Stimulated activated CD4-positive, alpha-beta T cell treated with anti-CD3 and anti-CD28 coated beads, Interleukin-4, amount 100 ng/mL, for 1 hour (primary cell): ENCODE measurements around the gene SYK.

Experiments
- DNase-seq: peaks from one replicate; pipeline ENCODE4 v3.0.0-alpha.2; 2020

The SYK gene

GRCh38 chr9:90854637-90855175 is 53.1 kb downstream of the SYK start:
- DNase-seq: no peak

GRCh38 chr9:90855208-90855902 is 53.7 kb downstream of the SYK start:
- DNase-seq: no peak

GRCh38 chr9:90857091-90857490 is 55.5 kb downstream of the SYK start:
- DNase-seq: no peak

GRCh38 chr9:90857855-90858254 is 56.2 kb downstream of the SYK start:
- no peak for DNase-seq

GRCh38 chr9:90858457-90858901 is 56.9 kb downstream of the SYK start:
- no peak for DNase-seq

GRCh38 chr9:90860382-90860781 is 58.8 kb downstream of the SYK start:
- no peak for DNase-seq

GRCh38 chr9:90860826-90861225 is 59.2 kb downstream of the SYK start:
- DNase-seq: no peak

GRCh38 chr9:90861380-90861779 is 59.8 kb downstream of the SYK start:
- no peak for DNase-seq

- DNase-seq: no peak
Measured at GRCh38 chr9:90861826-90862740, 60.5 kb downstream of the SYK start.

- no peak for DNase-seq
Measured at GRCh38 chr9:90864779-90865178, 63.2 kb downstream of the SYK start.

- DNase-seq: no peak
Measured at GRCh38 chr9:90867101-90867500, 65.5 kb downstream of the SYK start.

GRCh38 chr9:90868555-90868954 is 66.9 kb downstream of the SYK start:
- no peak for DNase-seq

GRCh38 chr9:90869361-90869760 is 67.7 kb downstream of the SYK start:
- DNase-seq: no peak

GRCh38 chr9:90870621-90871326 is 69.2 kb downstream of the SYK start:
- peak; percentile 25 for DNase-seq

- no peak for DNase-seq
Measured at GRCh38 chr9:90871327-90871935, 69.8 kb downstream of the SYK start.

GRCh38 chr9:90872835-90873294 is 71.2 kb downstream of the SYK start:
- DNase-seq: no peak

- no peak for DNase-seq
Measured at GRCh38 chr9:90873422-90873821, 71.8 kb downstream of the SYK start.

GRCh38 chr9:90874194-90874593 is 72.6 kb downstream of the SYK start:
- DNase-seq: no peak

- no peak for DNase-seq
Measured at GRCh38 chr9:90878562-90878961, 76.9 kb downstream of the SYK start.

GRCh38 chr9:90880066-90880465 is 78.4 kb downstream of the SYK start:
- DNase-seq: no peak

- DNase-seq: no peak
Measured at GRCh38 chr9:90880669-90881068, 79.0 kb downstream of the SYK start.

GRCh38 chr9:90881648-90882047 is 80.0 kb downstream of the SYK start:
- DNase-seq: no peak
